ENCODE data around the gene ENTPD5.

DNA sequence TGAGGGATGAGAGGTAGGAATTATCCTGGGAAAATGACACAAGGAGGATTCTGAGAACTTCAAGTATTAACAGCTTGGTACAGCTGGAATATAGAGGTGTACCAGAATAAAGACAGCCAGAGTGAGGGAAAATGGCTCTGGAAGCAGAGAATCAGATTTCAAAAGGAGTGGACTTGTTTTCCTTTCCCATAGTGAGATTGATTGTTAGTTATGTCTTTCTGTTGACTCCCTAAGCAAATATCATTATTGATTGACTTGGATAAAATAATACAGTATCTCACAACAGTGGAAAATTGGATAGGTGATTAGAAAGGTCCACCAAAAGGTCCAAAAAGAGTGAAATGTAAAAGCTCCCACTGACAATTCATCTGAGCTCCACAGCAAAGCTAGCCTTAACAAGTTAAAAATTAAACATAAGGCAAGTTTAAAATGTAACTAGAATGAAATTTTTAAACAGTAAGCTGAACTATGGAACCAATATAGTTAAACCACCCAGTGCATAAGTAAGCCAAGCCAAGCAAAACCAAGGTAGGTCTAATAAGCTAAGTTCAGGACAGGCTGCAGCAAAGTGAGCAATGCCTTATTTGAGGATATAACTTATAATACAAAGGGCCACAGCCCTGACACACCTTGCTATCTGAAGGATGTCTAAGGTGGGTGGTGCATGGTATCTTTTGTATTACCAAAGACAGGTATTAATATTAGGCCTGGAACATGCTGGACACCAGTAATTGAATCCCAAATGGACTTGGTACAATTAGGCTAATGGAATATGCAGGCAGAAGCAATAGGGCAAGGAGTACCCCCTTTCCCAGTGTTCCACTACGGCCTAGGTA, 21.8 kb downstream of the ENTPD5 start:
- TF ChIP-seq, protein P1, sequence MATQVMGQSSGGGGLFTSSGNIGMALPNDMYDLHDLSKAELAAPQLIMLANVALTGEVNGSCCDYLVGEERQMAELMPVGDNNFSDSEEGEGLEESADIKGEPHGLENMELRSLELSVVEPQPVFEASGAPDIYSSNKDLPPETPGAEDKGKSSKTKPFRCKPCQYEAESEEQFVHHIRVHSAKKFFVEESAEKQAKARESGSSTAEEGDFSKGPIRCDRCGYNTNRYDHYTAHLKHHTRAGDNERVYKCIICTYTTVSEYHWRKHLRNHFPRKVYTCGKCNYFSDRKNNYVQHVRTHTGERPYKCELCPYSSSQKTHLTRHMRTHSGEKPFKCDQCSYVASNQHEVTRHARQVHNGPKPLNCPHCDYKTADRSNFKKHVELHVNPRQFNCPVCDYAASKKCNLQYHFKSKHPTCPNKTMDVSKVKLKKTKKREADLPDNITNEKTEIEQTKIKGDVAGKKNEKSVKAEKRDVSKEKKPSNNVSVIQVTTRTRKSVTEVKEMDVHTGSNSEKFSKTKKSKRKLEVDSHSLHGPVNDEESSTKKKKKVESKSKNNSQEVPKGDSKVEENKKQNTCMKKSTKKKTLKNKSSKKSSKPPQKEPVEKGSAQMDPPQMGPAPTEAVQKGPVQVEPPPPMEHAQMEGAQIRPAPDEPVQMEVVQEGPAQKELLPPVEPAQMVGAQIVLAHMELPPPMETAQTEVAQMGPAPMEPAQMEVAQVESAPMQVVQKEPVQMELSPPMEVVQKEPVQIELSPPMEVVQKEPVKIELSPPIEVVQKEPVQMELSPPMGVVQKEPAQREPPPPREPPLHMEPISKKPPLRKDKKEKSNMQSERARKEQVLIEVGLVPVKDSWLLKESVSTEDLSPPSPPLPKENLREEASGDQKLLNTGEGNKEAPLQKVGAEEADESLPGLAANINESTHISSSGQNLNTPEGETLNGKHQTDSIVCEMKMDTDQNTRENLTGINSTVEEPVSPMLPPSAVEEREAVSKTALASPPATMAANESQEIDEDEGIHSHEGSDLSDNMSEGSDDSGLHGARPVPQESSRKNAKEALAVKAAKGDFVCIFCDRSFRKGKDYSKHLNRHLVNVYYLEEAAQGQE (IDR thresholded peaks at IDR 0.05; ENCODE audit: low read depth, low read length) = no peak
- TF ChIP-seq, protein P2, sequence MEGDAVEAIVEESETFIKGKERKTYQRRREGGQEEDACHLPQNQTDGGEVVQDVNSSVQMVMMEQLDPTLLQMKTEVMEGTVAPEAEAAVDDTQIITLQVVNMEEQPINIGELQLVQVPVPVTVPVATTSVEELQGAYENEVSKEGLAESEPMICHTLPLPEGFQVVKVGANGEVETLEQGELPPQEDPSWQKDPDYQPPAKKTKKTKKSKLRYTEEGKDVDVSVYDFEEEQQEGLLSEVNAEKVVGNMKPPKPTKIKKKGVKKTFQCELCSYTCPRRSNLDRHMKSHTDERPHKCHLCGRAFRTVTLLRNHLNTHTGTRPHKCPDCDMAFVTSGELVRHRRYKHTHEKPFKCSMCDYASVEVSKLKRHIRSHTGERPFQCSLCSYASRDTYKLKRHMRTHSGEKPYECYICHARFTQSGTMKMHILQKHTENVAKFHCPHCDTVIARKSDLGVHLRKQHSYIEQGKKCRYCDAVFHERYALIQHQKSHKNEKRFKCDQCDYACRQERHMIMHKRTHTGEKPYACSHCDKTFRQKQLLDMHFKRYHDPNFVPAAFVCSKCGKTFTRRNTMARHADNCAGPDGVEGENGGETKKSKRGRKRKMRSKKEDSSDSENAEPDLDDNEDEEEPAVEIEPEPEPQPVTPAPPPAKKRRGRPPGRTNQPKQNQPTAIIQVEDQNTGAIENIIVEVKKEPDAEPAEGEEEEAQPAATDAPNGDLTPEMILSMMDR (IDR thresholded peaks at IDR 0.05) = no peak
- TF ChIP-seq POLR2AphosphoS5 (IDR thresholded peaks at IDR 0.05; ENCODE audit: low read depth, low read length) = no peak
- TF ChIP-seq EP300 (IDR thresholded peaks at IDR 0.05; ENCODE audit: borderline replicate concordance in 1 of 2, low read depth in 1 of 2, low read length in 1 of 2) = no peak
- TF ChIP-seq, protein P3, sequence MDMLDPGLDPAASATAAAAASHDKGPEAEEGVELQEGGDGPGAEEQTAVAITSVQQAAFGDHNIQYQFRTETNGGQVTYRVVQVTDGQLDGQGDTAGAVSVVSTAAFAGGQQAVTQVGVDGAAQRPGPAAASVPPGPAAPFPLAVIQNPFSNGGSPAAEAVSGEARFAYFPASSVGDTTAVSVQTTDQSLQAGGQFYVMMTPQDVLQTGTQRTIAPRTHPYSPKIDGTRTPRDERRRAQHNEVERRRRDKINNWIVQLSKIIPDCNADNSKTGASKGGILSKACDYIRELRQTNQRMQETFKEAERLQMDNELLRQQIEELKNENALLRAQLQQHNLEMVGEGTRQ (IDR thresholded peaks at IDR 0.05; ENCODE audit: borderline replicate concordance, low read depth, low read length) = no peak
- TF ChIP-seq, protein P4, sequence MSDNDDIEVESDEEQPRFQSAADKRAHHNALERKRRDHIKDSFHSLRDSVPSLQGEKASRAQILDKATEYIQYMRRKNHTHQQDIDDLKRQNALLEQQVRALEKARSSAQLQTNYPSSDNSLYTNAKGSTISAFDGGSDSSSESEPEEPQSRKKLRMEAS (IDR thresholded peaks at IDR 0.05; ENCODE audit: low read depth) = no peak
- TF ChIP-seq NFIC (IDR thresholded peaks at IDR 0.05; ENCODE audit: borderline replicate concordance) = no peak
- no peak for TF ChIP-seq MXI1 (IDR thresholded peaks at IDR 0.05; ENCODE audit: low read depth, low read length)
- TF ChIP-seq GABPA (IDR thresholded peaks at IDR 0.05; ENCODE audit: low read depth) = no peak
- no peak for TF ChIP-seq TEAD4 (IDR thresholded peaks at IDR 0.05; ENCODE audit: borderline replicate concordance, insufficient read depth)
- no peak for TF ChIP-seq YY1 (IDR thresholded peaks at IDR 0.05; ENCODE audit: low read depth)
- TF ChIP-seq GATA2 (CRISPR knock-in tag; IDR thresholded peaks at IDR 0.05) = no peak
- TF ChIP-seq RFX5 (IDR thresholded peaks at IDR 0.05; ENCODE audit: low read length) = no peak
